HG03108 (cell line): Measurements from ENCODE around the gene GPHN.
"Not testable (repeated sequence)": the region's sequence is repeated elsewhere in the genome, so short reads cannot be mapped to it uniquely, and the experiment has no call there.

ENCODE experiments used
- ATAC-seq: cut with Tn5 transposase; IDR thresholded peaks from one replicate; pipeline ENCODE4 v1.9.1; 2021; ENCODE audit warnings: moderate library complexity; ENCODE audit not compliant: unreplicated experiment

GPHN gene

DNA sequence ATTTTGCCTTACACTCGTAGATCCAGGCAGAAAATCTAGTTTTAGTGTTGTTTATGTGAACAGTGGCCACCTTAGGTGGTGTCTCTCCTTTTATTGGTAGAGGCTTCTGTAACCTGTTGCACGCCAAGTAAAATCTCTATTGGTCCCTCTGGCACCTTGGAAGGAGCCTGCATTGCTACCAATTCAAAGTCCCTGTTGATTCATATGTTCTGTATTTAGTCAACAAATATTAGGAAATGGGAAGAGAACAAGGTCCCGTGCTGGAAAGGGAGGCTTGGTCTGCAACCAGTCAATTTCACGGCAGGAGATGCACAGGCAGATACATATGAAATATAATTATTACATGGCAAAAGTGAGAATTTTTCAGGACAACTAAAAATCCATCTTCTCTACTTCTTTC lies 6.4 kb upstream of the GPHN start:
- ATAC-seq = no peak

DNA sequence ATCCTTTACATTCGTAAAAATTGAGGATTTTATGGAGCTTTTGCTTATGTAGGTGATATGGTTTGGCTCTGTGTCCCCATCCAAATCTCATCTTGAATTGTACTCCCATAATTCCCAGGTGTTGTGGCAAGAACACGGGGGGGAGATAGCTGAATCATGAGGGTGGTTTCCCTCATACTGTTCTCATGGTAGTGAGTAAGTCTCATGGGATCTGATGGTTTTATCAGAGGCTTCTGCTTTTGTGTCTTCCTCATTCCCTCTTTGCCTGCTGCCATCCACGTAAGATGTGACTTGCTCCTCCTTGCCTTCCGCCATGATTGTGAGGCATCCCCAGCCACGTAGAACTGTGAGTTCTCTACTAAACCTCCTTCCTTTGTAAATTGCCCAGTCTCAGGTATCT lies 5.1 kb upstream of the GPHN start:
- ATAC-seq = not testable (repeated sequence)

DNA sequence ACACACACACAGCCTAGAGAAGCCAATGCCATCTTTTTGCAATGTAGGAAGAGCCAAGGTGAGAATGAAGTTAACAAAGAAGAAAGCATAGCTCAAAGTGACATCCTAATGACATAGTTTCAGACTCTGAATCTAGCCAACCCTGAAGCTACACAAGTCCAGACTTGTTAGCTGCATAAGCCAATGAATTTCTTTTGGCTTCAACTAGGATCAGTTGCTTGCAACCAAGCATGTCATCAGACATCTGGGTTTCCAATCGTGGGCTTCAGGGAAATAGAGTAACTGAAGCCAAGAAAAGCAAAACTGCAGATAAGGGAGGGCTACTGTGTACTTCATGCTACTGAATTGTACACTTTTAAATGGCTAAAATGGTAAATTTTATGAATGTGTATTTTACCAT lies 4.4 kb upstream of the GPHN start:
- no peak for ATAC-seq

DNA sequence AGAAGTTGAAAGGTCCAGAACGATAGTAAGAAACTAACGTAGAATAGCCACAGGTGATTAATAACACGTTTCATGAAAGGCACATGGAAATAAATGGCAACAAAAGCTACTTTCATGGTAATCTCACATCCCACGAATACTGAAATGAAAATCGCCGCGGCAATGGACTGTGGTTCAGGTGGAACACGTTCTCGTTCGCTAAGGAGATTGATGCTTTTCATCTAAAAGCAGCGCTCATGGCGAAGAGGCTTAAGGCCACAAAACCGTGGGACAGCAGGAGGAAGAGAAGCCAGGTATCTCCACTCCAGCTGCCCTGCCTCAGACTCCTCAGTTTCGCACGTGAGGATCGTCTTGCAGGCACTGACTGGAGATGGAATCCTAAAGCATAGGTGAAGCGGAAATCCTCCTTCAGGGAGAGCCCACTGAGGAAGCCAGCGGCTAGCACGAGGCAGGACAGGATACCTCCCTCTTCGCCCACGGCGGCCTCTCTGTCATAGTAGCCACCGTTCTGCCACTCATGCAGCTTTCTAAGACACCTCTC lies 696 bp upstream of the GPHN start:
- ATAC-seq = no peak

DNA sequence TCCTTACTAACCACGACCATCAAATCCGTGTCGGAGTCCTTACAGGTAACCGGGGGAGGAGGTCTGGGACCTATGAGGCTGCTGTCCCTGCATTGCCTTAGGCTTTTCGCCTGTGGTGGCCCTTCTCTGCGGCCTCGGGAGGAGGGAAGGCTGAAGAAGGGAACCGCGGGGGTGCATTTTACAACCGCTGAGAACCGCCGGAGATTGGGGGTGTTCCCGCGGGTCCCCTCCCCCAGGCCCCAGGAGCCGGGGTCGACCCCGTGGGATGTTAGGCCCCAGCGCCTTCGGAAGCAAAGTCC lies 549 bp downstream of the GPHN start:
- no peak for ATAC-seq

DNA sequence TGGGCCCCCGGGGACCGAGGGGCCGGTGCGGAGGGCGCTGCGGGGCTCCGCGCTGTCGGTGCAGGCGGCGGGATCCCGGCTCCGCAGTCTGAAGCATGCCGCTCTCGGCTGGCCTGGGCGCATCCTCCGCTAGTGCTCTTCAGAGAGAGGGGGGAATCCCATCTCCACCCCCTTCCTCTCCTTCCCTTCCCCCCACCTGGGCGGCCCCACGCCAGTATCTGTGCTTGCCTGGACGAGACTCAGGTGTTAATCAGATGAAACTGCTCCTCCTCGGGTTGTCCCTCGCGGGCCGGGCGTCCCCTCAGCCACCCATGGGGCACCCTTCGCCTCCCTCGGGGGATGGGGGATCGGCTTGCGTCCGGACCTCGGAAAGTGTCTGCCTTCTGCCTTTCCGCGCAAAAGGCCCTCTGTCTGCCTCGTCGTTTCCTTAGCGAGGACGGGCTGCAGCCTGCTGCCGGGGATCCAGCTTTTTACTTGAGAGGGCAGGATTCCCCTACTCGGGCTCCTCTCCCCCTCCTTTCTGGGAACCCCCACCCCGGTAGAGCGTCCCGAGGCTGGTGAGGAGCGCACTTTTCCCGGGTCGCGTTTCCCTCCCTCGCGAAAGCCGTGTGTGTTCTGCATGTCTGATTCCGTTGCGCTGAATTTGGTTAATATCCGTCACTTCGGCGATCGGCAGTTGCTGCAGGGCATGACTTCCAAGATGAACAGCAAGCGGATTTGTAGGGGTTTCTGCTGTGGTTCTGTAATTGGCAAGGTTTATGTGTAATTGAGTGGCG lies 1.1 kb downstream of the GPHN start:
- peak; percentile 29 for ATAC-seq

DNA sequence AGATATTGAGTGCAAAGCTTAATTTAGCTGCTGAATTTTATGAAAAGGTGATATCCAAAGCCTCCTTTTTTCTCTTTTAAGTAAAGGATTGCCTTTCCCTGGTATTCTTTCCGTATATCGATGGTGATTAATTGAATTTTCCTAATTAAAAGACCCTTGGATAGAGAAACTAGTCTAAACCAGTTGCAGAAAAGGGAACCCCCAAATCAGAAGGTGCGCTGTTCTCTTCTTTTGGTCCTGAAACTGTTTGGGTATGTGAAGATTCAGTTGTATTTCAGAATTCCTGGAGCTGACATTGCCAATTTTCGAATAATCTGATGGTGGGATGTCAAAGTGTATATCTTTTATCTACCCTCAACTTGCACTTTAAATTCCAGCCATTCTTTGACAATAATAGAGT lies 1.9 kb downstream of the GPHN start:
- ATAC-seq = no peak

DNA sequence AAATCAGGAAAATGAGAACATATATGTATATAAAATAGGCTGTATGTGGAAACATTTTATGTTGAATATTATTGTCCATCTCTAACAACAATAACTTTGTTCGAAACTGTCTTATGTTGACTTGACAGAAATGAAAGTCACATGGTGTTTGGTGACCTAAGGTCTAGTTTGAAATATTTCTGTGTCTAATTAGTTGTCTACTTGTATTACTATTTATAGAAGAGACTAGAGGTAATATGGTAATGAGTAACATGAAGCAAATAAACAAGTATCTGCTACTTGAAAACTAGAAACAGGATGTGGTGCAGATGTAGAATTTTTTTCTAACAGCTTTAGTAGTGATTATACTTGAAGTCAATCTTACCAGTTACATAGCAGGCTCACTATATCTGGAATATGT lies 3.9 kb downstream of the GPHN start:
- peak; percentile 23 for ATAC-seq

DNA sequence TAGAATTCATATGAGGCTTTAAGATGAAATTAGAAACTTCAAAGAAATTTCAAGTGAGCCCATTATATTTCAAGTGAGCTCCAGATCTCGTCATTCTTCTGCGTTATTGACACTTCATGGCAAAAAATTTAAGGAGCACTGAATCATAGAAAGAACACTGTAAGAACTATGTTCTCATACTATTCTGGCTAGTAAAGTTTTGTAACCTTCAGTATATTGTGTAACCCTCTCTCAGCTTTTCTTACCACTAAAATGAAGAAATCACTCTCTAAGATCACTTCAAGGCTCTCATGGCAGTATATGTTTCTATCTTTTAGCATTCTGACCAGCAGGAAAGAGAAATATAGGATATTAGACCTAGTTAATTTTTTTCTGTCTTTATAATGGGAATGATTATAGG lies 6.3 kb downstream of the GPHN start:
- no peak for ATAC-seq

DNA sequence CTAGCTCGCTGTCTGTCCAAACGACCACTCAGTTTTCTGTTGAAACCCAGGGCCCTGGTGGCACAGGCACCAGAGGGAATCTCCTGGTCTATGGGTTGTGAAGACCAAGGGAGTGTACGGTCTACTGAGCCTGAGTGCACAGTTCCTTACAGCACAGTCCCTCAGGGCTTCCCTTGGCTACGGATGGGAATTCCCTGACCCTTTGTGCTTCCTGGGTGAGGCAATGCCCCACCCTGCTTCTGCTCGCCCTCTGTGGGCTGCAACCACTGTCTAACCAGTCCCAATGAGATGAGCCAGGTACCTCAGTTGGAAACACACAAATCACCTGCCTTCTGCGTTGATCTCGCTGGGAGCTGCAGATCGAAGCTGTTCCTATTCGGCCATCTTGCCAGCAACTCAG lies 22.6 kb downstream of the GPHN start:
- ATAC-seq = no peak

DNA sequence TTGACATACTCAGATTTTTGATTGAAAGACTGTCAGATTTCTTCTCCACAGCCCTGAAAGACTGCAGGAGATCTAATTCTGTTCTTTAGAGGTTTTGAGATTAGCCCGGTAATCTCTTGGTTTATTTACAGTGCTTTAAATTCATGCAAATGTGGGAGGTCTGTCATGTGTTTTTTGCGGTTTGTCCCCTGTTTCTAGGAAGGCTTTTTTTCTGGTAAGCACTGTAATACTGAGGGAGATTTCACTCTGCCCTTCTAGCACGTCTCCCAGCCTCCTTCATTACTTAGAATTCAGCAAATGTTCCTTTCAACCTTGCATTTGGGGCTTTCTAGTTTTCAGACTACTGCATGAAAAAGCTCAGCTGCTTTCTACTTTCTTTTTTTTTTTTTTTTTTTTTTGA lies 31.1 kb downstream of the GPHN start:
- no peak for ATAC-seq

DNA sequence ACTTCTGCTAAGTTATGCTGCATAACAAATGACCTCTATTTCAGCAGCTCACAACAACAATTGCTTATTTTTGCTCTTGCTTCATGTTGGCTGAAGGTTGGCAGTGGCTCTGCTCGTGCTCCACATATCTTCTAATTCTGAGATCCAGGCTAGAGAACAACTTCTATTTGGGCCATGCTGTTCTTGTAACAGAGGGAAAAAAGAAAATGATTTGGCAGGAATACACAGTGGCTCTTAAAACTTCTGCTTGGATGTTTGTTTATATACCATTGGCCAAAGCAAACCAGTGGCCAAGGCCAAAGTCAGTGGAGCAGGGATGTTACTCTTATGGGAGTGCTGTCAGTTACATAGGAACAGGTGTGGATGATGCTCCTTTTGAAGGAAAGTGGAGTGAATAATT lies 32.1 kb downstream of the GPHN start:
- ATAC-seq = no peak

DNA sequence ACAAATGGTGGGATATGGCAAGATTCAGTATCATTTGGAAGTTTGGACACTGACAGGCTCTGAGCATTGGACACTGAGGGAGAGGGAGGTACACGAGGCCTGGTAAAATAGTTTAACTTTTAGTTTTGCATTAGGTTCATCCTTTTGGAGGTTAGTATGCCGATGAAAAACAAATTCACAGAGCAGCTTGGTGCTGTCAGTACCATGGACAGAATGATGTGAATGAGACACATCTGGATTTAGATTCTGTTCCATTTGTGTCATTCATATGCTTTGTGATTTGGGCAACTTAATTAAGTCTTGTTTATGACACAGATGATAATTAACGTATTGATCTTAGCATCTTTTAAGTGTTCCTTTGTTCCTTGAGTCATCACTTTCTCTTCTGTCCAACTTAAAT lies 33.7 kb downstream of the GPHN start:
- ATAC-seq = no peak

DNA sequence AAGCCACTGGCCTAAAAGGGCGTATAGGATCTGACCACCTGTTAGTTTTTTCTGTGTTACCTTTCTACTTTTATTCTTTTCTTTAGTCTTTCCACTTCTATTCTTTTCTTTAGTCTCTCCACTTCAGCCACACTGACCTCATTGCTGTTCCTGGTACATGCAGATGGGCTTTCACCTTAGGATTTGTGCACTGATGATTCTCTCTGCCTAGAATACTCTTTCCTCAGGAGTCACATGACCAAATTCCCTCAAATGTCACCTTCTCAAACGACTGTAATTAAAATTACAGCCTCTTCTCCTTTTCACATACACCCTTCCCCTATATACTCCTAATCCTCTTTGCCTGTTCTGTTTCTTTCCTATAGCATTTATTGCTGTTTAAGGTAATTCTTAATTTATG lies 36.0 kb downstream of the GPHN start:
- no peak for ATAC-seq

DNA sequence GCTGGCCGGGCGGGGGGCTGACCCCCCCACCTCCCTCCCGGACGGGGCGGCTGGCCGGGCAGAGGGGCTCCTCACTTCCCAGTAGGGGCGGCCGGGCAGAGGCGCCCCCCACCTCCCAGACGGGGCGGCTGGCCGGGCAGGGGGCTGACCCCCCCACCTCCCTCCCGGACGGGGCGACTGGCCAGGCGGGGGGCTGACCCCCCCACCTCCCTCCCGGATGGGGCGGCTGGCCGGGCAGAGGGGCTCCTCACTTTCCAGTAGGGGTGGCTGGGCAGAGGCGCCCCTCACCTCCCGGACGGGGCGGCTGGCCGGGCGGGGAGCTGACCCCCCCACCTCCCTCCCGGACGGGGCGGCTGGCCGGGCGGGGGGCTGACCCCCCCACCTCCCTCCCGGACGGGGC lies 37.2 kb downstream of the GPHN start:
- ATAC-seq = not testable (repeated sequence)

DNA sequence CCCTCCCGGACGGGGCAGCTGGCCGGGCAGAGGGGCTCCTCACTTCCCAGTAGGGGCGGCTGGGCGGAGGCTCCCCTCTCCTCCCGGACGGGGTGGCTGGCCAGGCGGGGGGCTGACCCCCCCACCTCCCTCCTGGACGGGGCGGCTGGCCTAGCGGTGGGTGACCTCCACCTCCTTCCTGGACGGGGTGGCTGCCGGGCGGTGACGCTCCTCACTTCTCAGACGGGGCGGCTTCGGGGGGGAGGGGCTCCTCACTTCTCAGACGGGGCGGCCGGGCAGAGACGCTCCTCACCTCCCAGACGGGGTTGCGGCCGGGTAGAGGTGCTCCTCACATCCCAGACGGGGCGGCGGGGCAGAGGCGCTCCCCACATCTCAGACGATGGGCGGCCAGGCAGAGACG lies 37.8 kb downstream of the GPHN start:
- ATAC-seq = not testable (repeated sequence)

DNA sequence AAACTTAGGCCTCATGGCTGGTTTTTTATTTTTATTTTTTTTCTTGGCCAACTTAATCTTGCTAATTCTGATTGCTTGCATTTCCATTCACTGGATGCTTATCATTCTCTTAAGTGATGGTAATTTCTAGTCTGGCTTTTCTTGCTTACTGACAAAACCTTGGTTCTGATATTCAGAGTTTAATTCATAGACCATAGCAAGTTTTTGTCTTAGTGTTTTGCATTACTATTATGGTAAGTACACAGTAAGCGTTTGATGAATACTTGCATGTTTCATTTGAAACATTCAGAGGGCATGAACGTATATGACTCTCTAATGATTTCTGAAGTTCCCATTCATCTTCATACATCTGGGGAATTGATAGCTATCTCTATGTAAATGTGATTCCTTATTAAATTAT lies 55.8 kb downstream of the GPHN start:
- ATAC-seq = no peak

DNA sequence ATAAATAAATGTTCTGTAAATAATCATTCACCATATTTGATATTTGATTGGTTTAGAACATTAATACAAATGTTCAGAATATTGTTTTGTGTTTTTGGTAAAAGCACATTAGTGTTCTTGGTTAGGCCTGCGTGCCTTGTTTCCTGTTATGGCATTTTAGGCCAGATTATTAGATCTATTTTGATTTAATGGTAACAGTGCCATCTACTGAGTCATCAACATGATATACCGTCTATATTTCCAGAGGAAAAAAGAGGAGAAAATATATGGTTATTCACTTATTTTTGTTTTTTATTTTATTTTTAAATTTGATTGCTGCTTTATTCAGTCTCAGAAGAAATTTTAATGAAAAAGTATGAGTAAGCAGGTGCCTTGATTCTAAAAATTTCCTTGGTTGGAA lies 60.3 kb downstream of the GPHN start:
- ATAC-seq = no peak

DNA sequence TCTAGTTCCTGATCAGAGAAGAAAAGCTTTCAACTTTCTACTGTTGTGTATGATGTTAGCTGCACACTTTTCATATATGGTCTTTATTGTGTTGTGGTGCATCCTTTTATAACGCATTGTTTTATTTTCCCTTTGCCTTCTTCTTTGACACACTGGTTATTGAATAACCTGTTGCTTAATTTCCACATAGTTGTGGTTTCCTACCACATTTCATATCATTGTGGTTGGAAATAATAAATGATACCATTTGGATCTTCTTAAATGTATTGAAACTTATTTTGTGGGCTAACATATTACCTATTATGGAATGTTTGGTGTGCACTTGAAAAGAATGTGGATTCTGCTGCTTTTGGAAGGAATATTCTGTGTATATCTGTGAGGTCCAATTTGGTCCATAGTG lies 64.9 kb downstream of the GPHN start:
- ATAC-seq = no peak

DNA sequence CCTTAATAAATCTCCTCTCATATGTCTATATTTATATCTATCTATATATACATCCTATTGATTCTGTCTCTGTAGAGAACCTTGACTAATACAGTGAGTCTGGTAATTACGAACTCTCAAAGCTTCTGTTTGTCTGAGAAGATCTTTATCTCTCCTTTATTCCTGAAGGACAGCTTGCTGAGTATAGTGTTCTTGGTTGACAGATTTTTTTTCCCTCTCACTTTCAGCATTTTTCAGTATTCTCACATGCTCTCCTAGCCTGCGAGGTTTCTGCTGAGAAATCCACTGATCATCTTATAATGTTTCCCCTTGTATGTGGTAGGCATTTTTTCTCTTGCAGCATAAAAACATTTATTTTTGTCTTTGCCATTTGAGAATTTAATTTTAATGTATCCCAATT lies 67.1 kb downstream of the GPHN start:
- no peak for ATAC-seq

DNA sequence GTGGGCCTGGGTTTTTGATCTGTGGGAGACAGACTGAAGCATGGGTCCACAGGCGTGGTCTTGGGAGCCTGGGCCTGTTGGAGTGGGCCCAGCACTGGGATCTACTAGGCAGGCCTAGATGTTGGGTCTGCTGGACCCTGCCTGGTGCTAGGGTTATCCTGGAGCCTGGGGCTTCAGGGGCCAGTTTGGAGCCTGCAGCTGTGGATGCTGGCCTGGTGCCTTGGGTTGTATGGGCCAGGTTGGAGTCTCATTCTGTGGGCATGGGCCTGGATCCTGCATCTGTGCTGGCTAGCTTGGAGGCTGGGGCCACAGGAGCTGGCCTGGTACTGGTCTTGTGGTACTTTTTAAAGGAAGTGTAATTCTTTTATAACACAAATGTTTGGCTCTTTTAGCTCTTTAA lies 68.0 kb downstream of the GPHN start:
- ATAC-seq = no peak

DNA sequence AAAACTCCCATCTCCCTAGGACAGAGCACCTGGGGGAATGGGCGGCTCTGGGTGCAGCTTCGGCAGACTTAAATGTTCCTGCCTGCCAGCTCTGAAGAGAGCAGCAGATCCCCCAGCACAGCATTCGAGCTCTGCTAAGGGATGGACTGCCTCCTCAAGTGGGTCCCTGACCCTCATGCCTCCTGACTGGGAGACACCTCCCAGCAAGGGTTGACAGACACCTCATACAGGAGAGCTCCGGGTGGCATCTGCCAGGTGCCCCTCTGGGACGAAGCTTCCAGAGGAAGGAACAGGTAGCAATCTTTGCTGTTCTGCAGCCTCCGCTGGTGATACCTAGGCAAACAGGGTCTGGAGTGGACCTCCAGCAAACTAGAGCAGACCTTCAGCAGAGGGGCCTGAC lies 79.8 kb downstream of the GPHN start:
- not testable (repeated sequence) for ATAC-seq

DNA sequence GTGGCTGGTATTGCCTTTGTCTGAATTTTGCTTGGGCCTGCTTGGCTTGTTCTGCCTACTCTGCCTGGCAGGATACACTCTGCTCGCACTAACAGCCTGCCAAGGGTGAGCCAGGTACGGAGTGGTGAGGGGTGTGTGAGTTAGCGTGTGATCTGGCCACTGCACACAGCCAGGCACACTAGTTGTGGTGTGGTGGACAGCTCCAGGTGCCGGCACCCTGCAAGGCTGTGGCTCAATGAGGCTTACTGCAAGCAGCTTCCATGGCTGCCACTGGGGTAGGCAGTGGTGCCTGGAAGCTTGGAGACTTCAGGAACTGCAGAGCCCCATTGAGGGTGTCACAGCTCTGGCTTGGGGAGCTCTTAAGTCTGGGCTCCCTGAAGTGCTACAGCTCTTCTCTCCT lies 87.4 kb downstream of the GPHN start:
- no peak for ATAC-seq
